Astrocyte (in vitro differentiated cells and primary cell): ENCODE measurements around the gene SRBD1. TPM values are rescaled to one million over a fixed set of nuclear protein-coding genes. Genes with fewer than 3 reads are reported as not detected.

Experiments
- DNase-seq: peaks from one replicate; pipeline ENCODE4 v3.0.0-alpha.2; 2010; ENCODE audit warnings: low read depth
- FAIRE-seq: peaks from 2 replicates; lab custom pipeline; 2011; peaks lifted over from hg19 to GRCh38; lab: Jason Lieb, UNC
- H2AFZ ChIP-seq: 2 replicates; pipeline ENCODE4 v1.6.0; 2012; ENCODE audit warnings: low read depth, low read length, inconsistent platforms
- H3K27ac ChIP-seq: 2 replicates; pipeline ENCODE4 v1.5.1; 2011; ENCODE audit warnings: low read depth, low read length, inconsistent platforms
- H3K27me3 ChIP-seq: 2 replicates; pipeline ENCODE4 v1.6.0; 2011; ENCODE audit warnings: low read length, inconsistent platforms; ENCODE audit not compliant: insufficient read depth
- H3K36me3 ChIP-seq: 2 replicates; pipeline ENCODE4 v1.5.1; 2011; ENCODE audit warnings: low read length, inconsistent platforms; ENCODE audit not compliant: insufficient read depth
- H3K4me1 ChIP-seq: 2 replicates; pipeline ENCODE4 v1.5.1; 2011; ENCODE audit warnings: low read length, inconsistent platforms; ENCODE audit not compliant: insufficient read depth
- H3K4me2 ChIP-seq: 2 replicates; pipeline ENCODE4 v1.6.0; 2012; ENCODE audit warnings: low read length, inconsistent platforms
- H3K4me3 ChIP-seq: 2 replicates; pipeline ENCODE4 v1.5.1; 2011; ENCODE audit warnings: low read depth, mild to moderate bottlenecking, low read length, inconsistent platforms; ENCODE audit not compliant: insufficient read depth
- H3K79me2 ChIP-seq: 2 replicates; pipeline ENCODE4 v1.6.0; 2012; ENCODE audit warnings: mild to moderate bottlenecking, low read length, inconsistent platforms; ENCODE audit not compliant: insufficient read depth
- H3K9ac ChIP-seq: 2 replicates; pipeline ENCODE4 v1.6.0; 2012; ENCODE audit warnings: mild to moderate bottlenecking, low read length, inconsistent platforms
- H3K9me3 ChIP-seq: 2 replicates; pipeline ENCODE4 v1.5.1; 2012; ENCODE audit warnings: low read depth, mild to moderate bottlenecking, low read length, inconsistent platforms; ENCODE audit not compliant: insufficient read depth
- H4K20me1 ChIP-seq: 2 replicates; pipeline ENCODE4 v1.6.0; 2012; ENCODE audit warnings: low read length, inconsistent platforms; ENCODE audit not compliant: insufficient read depth
- H3K27ac Mint-ChIP-seq: one replicate; pipeline ENCODE4 v1.8.0; 2021; ENCODE audit warnings: mild to moderate bottlenecking, mixed read lengths; ENCODE audit not compliant: unreplicated experiment
- H3K27me3 Mint-ChIP-seq: one replicate; pipeline ENCODE4 v1.8.0; 2021; ENCODE audit warnings: low read depth, mixed read lengths; ENCODE audit not compliant: unreplicated experiment
- H3K36me3 Mint-ChIP-seq: one replicate; pipeline ENCODE4 v1.8.0; 2021; ENCODE audit warnings: low read depth, mixed read lengths; ENCODE audit not compliant: unreplicated experiment
- H3K4me1 Mint-ChIP-seq: one replicate; pipeline ENCODE4 v1.8.0; 2021; ENCODE audit warnings: low read depth, mixed read lengths; ENCODE audit not compliant: unreplicated experiment
- H3K4me3 Mint-ChIP-seq: one replicate; pipeline ENCODE4 v1.8.0; 2021; ENCODE audit warnings: mild to moderate bottlenecking, moderate library complexity, mixed read lengths; ENCODE audit not compliant: unreplicated experiment
- H3K9me3 Mint-ChIP-seq: one replicate; pipeline ENCODE4 v1.8.0; 2021; ENCODE audit warnings: mild to moderate bottlenecking, mixed read lengths; ENCODE audit not compliant: unreplicated experiment
- EZH2 ChIP-seq: IDR thresholded peaks from 2 replicates; pipeline ENCODE4 v1.6.1; 2012; ENCODE audit warnings: mild to moderate bottlenecking, low read length, inconsistent platforms; ENCODE audit not compliant: insufficient read depth
- total RNA-seq: library from RNA; stranded (reverse); gene quantifications from 2 replicates; pipeline ENCODE4 v1.2.1, GENCODE V29; 2021
- TF ChIP-seq, protein P1 (sequence below): IDR thresholded peaks from 2 replicates; pipeline ENCODE4 v1.5.1; 2011; ENCODE audit warnings: low read depth, mild to moderate bottlenecking, inconsistent platforms, low read length, moderate library complexity; ENCODE audit not compliant: insufficient read depth

SRBD1 gene
- total RNA-seq, 1 donor from 2014 or later: 9.3 TPM

DNA sequence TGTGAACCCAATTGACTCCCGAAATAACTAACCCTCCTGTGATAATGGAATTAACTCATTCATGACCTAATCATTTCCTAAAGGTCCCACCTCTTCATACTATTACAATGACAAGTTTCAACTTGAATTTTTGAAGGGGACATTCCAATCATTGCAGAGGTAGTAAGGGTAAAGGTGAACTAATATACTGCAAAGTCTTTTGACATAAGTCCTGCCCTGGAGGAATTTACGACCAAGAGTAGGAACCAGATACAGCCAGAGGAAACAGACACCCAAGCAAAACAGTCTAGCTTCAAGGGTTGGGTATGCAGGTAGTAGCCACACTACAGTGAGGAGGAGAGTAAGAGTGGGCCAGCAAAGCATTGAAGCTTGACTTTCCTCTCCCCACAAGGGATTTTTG, 1.2 kb upstream of the SRBD1 start:
- Histone ChIP-seq H3K27me3 (no peaks in the 10 kb centered on the region), H3K4me3 (no peak overlapping the region), H3K79me2 (peaks cover 29% of the 10 kb centered on the region), H3K36me3 (no peaks in the 10 kb centered on the region), H2AFZ (no peak overlapping the region), H3K4me1 (peaks cover 8% of the 10 kb centered on the region), H3K9ac (no peak overlapping the region), H3K4me2 (no peak overlapping the region), H3K9me3 (no peaks in the 10 kb centered on the region), H3K27ac (no peak overlapping the region), H4K20me1 (peaks cover 8% of the 10 kb centered on the region)
- FAIRE-seq (no peak), DNase-seq (no peak)
- no peak for TF ChIP-seq EZH2
- TF ChIP-seq, protein P1, sequence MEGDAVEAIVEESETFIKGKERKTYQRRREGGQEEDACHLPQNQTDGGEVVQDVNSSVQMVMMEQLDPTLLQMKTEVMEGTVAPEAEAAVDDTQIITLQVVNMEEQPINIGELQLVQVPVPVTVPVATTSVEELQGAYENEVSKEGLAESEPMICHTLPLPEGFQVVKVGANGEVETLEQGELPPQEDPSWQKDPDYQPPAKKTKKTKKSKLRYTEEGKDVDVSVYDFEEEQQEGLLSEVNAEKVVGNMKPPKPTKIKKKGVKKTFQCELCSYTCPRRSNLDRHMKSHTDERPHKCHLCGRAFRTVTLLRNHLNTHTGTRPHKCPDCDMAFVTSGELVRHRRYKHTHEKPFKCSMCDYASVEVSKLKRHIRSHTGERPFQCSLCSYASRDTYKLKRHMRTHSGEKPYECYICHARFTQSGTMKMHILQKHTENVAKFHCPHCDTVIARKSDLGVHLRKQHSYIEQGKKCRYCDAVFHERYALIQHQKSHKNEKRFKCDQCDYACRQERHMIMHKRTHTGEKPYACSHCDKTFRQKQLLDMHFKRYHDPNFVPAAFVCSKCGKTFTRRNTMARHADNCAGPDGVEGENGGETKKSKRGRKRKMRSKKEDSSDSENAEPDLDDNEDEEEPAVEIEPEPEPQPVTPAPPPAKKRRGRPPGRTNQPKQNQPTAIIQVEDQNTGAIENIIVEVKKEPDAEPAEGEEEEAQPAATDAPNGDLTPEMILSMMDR: no peak
- Mint-ChIP-seq H3K36me3 (no peaks in the 10 kb centered on the region), H3K27me3 (no peaks in the 10 kb centered on the region), H3K27ac (peak overlapping the region; percentile 3), H3K9me3 (no peaks in the 10 kb centered on the region), H3K4me1 (peaks cover 1% of the 10 kb centered on the region), H3K4me3 (peak overlapping the region; percentile 6)

DNA sequence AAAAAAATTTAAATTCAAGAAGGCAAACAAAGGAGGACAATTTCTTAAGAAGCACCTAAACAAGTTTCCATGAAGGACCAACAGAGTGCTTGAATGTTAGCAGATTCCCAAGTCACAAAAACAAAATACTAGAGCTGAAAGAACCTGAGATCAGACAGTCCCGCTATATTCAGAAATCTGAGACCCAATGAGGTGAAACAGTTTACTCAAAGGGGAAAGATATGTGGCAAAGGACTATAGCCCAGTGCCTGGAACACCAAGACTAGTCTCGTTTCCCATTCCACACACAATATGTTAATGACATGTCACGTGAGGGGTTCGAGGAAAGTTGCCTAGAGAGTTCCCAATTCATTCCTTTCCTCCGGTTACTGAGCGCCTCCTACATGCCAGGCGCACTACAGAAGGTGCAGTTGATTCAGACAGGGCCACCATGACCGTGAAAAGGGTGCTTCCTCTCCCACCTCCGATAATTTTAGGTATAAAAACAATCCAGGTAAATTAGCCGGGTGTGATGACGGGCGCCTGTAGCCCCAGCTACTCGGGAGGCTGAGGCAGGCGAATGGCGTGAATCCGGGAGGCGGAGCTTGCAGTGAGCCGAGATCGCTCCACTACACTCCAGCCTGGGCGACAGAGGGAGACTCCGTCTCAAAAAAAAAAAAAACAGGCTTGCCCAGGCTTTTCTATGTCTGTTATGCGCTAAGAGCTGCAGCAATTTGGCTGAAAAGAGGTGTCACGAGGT, 617 bp downstream of the SRBD1 start:
- Mint-ChIP-seq H3K27me3 (no peaks in the 10 kb centered on the region), H3K27ac (peak overlapping the region; percentile 90), H3K4me1 (peaks cover 1% of the 10 kb centered on the region), H3K36me3 (no peaks in the 10 kb centered on the region), H3K9me3 (no peaks in the 10 kb centered on the region), H3K4me3 (peak overlapping the region; percentile 98)
- Histone ChIP-seq H3K9me3 (no peaks in the 10 kb centered on the region), H2AFZ (peak overlapping the region; percentile 78), H4K20me1 (peaks cover 12% of the 10 kb centered on the region), H3K36me3 (no peaks in the 10 kb centered on the region), H3K4me2 (peak overlapping the region; percentile 99), H3K27me3 (no peaks in the 10 kb centered on the region), H3K27ac (peak overlapping the region; percentile 83), H3K9ac (peak overlapping the region; percentile 89), H3K79me2 (peaks cover 38% of the 10 kb centered on the region), H3K4me1 (peaks cover 8% of the 10 kb centered on the region), H3K4me3 (peak overlapping the region; percentile 85)
- DNase-seq: peak; percentile 49
- no peak for FAIRE-seq
- no peak for TF ChIP-seq EZH2
- TF ChIP-seq, protein P1: peak; percentile 24

DNA sequence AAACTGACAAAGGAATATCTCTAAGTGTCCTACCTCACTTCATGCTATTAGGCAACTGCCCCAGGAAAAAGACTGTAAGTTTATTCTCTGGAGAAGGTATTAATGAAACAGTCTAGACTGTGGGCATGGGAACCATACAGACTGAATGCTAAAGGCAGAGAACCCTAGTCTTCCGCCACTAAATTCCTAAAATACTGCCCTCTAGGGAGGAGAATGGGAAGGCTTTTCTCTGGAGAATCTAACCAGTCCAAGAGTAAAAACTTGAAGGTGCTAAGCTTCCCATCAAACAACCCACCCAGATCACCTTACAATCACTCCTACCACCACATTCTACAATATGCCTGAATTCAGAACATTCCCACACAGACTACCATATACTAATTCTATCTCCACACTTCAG, 3.4 kb downstream of the SRBD1 start:
- DNase-seq (no peak), FAIRE-seq (no peak)
- peaks cover 38% of the 10 kb centered on the region for H3K79me2 ChIP-seq
- no peak overlapping the region for H3K4me2 ChIP-seq
- H2AFZ ChIP-seq: no peak overlapping the region
- peaks cover 12% of the 10 kb centered on the region for H4K20me1 ChIP-seq
- no peak overlapping the region for H3K4me3 ChIP-seq
- Mint-ChIP-seq H3K9me3 (peaks cover 3% of the 10 kb centered on the region), H3K4me1 (peaks cover 1% of the 10 kb centered on the region), H3K27me3 (no peaks in the 10 kb centered on the region), H3K36me3 (no peaks in the 10 kb centered on the region), H3K4me3 (no peak overlapping the region), H3K27ac (no peak overlapping the region)
- H3K36me3 ChIP-seq: no peaks in the 10 kb centered on the region
- H3K4me1 ChIP-seq: peaks cover 8% of the 10 kb centered on the region
- H3K27me3 ChIP-seq: no peaks in the 10 kb centered on the region
- H3K9ac ChIP-seq: no peak overlapping the region
- no peak overlapping the region for H3K27ac ChIP-seq
- no peaks in the 10 kb centered on the region for H3K9me3 ChIP-seq
- TF ChIP-seq, protein P1: peak; percentile 55
- no peak for TF ChIP-seq EZH2
